ENCODE measurements around the gene MYL3.

- TF ChIP-seq CTCF (IDR thresholded peaks at IDR 0.05): no peak
- no peak for TF ChIP-seq EZH2 (IDR thresholded peaks at IDR 0.05; ENCODE audit: borderline replicate concordance, insufficient read depth, low read depth, low read length, poor library complexity, severe bottlenecking)
Observed at GRCh38 chr3:46865031-46865507, 1.8 kb upstream of the MYL3 start.
